Neural progenitor cell (in vitro differentiated cells): ENCODE data around the gene NQO2.

Experiments
- EZH2 ChIP-seq: fragments of 200-600 bp; sonication (generic); IDR thresholded peaks from 2 replicates; pipeline ENCODE4 v1.6.1; 2017; ENCODE audit warnings: antibody characterized with exemption, mild to moderate bottlenecking, moderate library complexity
- TF ChIP-seq, protein P1 (sequence below): fragments of 200-600 bp; sonication (generic); IDR thresholded peaks from 2 replicates; pipeline ENCODE4 v1.5.1; 2017; ENCODE audit warnings: antibody characterized with exemption, mild to moderate bottlenecking

DNA sequence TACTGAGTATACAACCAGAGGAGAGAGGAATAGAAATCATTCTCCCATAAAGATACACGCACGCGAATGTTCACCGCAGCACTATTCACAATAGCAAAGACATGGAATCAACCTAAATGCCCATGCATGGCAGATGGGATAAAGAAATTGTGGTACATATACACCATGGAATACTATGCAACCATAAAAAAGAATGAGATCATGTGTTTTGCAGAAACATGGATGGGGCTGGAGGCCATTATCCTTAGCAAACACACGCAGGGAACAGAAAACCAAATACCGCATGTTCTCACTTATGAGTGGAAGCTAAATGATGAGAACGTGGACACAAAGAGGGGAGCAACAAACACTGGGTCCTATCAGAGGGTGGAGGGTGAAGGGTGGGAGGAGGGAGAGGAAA lies 31.8 kb upstream of the NQO2 start:
- TF ChIP-seq EZH2, result no peak
- TF ChIP-seq, protein P1, sequence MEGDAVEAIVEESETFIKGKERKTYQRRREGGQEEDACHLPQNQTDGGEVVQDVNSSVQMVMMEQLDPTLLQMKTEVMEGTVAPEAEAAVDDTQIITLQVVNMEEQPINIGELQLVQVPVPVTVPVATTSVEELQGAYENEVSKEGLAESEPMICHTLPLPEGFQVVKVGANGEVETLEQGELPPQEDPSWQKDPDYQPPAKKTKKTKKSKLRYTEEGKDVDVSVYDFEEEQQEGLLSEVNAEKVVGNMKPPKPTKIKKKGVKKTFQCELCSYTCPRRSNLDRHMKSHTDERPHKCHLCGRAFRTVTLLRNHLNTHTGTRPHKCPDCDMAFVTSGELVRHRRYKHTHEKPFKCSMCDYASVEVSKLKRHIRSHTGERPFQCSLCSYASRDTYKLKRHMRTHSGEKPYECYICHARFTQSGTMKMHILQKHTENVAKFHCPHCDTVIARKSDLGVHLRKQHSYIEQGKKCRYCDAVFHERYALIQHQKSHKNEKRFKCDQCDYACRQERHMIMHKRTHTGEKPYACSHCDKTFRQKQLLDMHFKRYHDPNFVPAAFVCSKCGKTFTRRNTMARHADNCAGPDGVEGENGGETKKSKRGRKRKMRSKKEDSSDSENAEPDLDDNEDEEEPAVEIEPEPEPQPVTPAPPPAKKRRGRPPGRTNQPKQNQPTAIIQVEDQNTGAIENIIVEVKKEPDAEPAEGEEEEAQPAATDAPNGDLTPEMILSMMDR, result no peak
